Psoas muscle (tissue), 8 donors: ENCODE results near the gene KDM4C. TPM values are rescaled to one million over a fixed set of nuclear protein-coding genes. Genes with fewer than 3 reads are reported as not detected.
A peak's percentile ranks its signal among the peaks of the same experiment; 100 is the strongest.

Source experiments
- ATAC-seq, 4 donors: fragments of 200-7000 bp; cut with Tn5 transposase; one replicate each; pipeline ENCODE4 v1.9.1; 2020; ENCODE audit warnings: moderate library complexity in 3 of 4, mild to moderate bottlenecking in 2 of 4
- DNase-seq, 2 donors: peaks; one replicate each; pipeline ENCODE4 v3.0.0-alpha.2; 2020
- H3K27ac ChIP-seq: fragments of 200-600 bp; one replicate; pipeline ENCODE4 v1.8.0; 2022
- H3K27me3 ChIP-seq, 3 donors: fragments of 200-600 bp in 1 of 3; one replicate each; pipeline versions ENCODE4 v1.6.1 to v1.8.0; 2013 to 2022; ENCODE audit warnings: low read length in 2 of 3, mild to moderate bottlenecking in 2 of 3, moderate library complexity in 1 of 3; ENCODE audit not compliant: insufficient read depth in 3 of 3
- H3K36me3 ChIP-seq, 2 donors: fragments of 200-600 bp in 1 of 2; one replicate each; pipeline versions ENCODE4 v1.6.1 to v1.8.0; 2013 to 2022; ENCODE audit warnings: low read depth in 1 of 2, mild to moderate bottlenecking in 1 of 2, moderate library complexity in 1 of 2; ENCODE audit not compliant: insufficient read depth in 1 of 2
- H3K4me1 ChIP-seq: fragments of 200-600 bp; one replicate; pipeline ENCODE4 v1.8.0; 2022
- H3K4me3 ChIP-seq: fragments of 200-600 bp; one replicate; pipeline ENCODE4 v1.8.0; 2022; ENCODE audit warnings: mild to moderate bottlenecking
- H3K9me3 ChIP-seq: fragments of 200-600 bp; one replicate; pipeline ENCODE4 v1.8.0; 2022
- WGBS, 3 donors: extraction: QIAGEN DNeasy Blood & Tissue Kit; methylation state at CpG; one replicate each; pipeline versions ENCODE4 v1.1.6 to v1.1.7; 2013; 5-methylcytosine and 5-hydroxymethylcytosine counted together
- intact Hi-C, 2 donors: fragments of 100-400 bp; cut with DNase I; formaldehyde crosslinking; loops; one replicate each; pipeline versions ENCODE4 v1.11.0 to v1.14.2; 2022
- polyA plus RNA-seq, 3 donors: library from polyadenylated mRNA; stranded (reverse); fragments of 200-250 nt; gene quantifications; one replicate each; pipeline ENCODE4 v1.2.3, GENCODE V29; 2013
- total RNA-seq, 4 donors: library from RNA; stranded (reverse); fragmentation: NEBNext Ultra II Directional in 2 of 4; extraction: Animal tissue kit (Norgen Biotek cat#: 25700) in 2 of 4; gene quantifications; one replicate each; pipeline versions ENCODE4 v1.2.1 to v1.2.4, GENCODE V29; 2021 to 2023
- TF ChIP-seq, protein P1 (sequence below): fragments of 200-600 bp; IDR thresholded peaks from one replicate; pipeline ENCODE4 v1.8.0; 2022; ENCODE audit warnings: antibody characterized with exemption
- donor health status: healthy with polysubstance abuse.
- donor health status: DM: no; HTN: no; CAD: no; lungs with moderate emphysema.
- donor health status: Bipolar disorder and iron deficiency.
- donor health status: healthy.
- donor health status: DM: yes; HTN: yes; CAD: no.
- donor health status: DM: no; HTN: no; CAD: no.
- donor health status: DM: no; HTN: no; CAD: no.
- donor health status: DM: yes; HTN: yes; CAD: no.

KDM4C gene
- total and polyA plus RNA-seq, 7 donors = 2.7 to 13.0 (median 10.1) TPM

GRCh38 chr9:7103771-7104170, 346.0 kb downstream of the KDM4C start:
- Histone ChIP-seq H3K27ac (peak overlapping the region; percentile 63), H3K27me3 (no peaks in the 10 kb centered on the region), H3K36me3 (no peaks in the 10 kb centered on the region), H3K9me3 (no peaks in the 10 kb centered on the region), H3K4me1 (peaks cover 15% of the 10 kb centered on the region), H3K4me3 (no peak overlapping the region)
- intact Hi-C loops = loop anchor here (2.0 to 5.0 kb wide), 2 partner anchors 41 to 44 kb away; no protein-coding TSS in a partner anchor
- ATAC-seq (peak; percentile 97 to 98 (median 98)), DNase-seq (peak; percentile 21 to 52)
- 32 to 45% (median 34%) methylated on average over 6 of the region's 6 CpGs for WGBS, 3 donors
- TF ChIP-seq, protein P1, sequence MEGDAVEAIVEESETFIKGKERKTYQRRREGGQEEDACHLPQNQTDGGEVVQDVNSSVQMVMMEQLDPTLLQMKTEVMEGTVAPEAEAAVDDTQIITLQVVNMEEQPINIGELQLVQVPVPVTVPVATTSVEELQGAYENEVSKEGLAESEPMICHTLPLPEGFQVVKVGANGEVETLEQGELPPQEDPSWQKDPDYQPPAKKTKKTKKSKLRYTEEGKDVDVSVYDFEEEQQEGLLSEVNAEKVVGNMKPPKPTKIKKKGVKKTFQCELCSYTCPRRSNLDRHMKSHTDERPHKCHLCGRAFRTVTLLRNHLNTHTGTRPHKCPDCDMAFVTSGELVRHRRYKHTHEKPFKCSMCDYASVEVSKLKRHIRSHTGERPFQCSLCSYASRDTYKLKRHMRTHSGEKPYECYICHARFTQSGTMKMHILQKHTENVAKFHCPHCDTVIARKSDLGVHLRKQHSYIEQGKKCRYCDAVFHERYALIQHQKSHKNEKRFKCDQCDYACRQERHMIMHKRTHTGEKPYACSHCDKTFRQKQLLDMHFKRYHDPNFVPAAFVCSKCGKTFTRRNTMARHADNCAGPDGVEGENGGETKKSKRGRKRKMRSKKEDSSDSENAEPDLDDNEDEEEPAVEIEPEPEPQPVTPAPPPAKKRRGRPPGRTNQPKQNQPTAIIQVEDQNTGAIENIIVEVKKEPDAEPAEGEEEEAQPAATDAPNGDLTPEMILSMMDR = no peak

GRCh38 chr9:7104625-7105024, 346.9 kb downstream of the KDM4C start:
- no peaks in the 10 kb centered on the region for H3K9me3 ChIP-seq
- 19 to 30% (median 29%) methylated on average over 2 of the region's 2 CpGs for WGBS, 3 donors
- H3K4me1 ChIP-seq = peaks cover 12% of the 10 kb centered on the region
- H3K27me3 ChIP-seq = no peaks in the 10 kb centered on the region
- intact Hi-C loops = loop anchor here in 1 of 2 donors (5.0 kb wide), 1 partner anchor 43 kb away; no protein-coding TSS in a partner anchor
- peak overlapping the region; percentile 63 for H3K27ac ChIP-seq
- H3K36me3 ChIP-seq = no peaks in the 10 kb centered on the region
- DNase-seq (no peak), ATAC-seq (peak in 3 of 4 donors; percentile 21 to 45 (median 36))
- TF ChIP-seq, protein P1 = no peak
- H3K4me3 ChIP-seq = no peak overlapping the region

GRCh38 chr9:7105095-7105494, 347.3 kb downstream of the KDM4C start:
- WGBS, 3 donors = 63 to 68% (median 67%) methylated on average over 2 of the region's 2 CpGs
- Histone ChIP-seq H3K4me1 (peaks cover 12% of the 10 kb centered on the region), H3K9me3 (no peaks in the 10 kb centered on the region), H3K27ac (no peak overlapping the region), H3K27me3 (no peaks in the 10 kb centered on the region), H3K36me3 (no peaks in the 10 kb centered on the region), H3K4me3 (no peak overlapping the region)
- no peak for DNase-seq
- TF ChIP-seq, protein P1 = no peak
- intact Hi-C loops = no loop called here
- ATAC-seq = no peak

DNA sequence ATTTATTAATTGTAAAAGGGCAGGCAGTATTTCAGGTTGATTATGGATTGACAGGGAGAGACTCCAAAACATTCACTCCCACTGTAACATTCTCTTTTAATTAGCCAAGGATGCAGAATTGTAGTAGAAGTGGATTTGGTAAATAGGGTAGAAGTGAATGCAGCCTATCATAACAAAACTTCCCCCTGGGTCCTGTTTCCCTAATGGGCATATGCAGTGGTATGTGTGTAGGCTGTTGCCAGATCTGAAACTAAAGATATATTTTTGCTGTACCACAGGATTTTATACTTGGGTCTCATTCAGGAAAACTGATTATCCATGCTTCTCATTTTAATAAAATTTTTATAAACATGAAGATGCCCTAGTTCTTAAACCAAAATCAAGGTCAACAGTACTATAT, 351.2 kb downstream of the KDM4C start:
- intact Hi-C loops = no loop called here
- Histone ChIP-seq H3K27me3 (no peaks in the 10 kb centered on the region), H3K4me1 (peaks cover 6% of the 10 kb centered on the region), H3K4me3 (no peak overlapping the region), H3K27ac (no peak overlapping the region), H3K36me3 (no peaks in the 10 kb centered on the region), H3K9me3 (no peaks in the 10 kb centered on the region)
- TF ChIP-seq, protein P1 = no peak
- ATAC-seq = no peak
- no peak for DNase-seq

- Histone ChIP-seq H3K4me1 (no peaks in the 10 kb centered on the region), H3K27ac (no peak overlapping the region), H3K27me3 (no peaks in the 10 kb centered on the region), H3K9me3 (no peaks in the 10 kb centered on the region), H3K4me3 (no peak overlapping the region), H3K36me3 (no peaks in the 10 kb centered on the region)
- TF ChIP-seq, protein P1 = no peak
- intact Hi-C loops = no loop called here
- ATAC-seq = no peak
- no peak for DNase-seq
- 62 to 94% (median 66%) methylated on average over 3 of the region's 3 CpGs for WGBS, 3 donors
Measured at GRCh38 chr9:7111413-7111812, 353.6 kb downstream of the KDM4C start.
